Gastrocnemius medialis (tissue), 4 donors: ENCODE data around the gene PRPS1. TPM values are rescaled to one million over a fixed set of nuclear protein-coding genes. Genes with fewer than 3 reads are reported as not detected.

Experiments
- ATAC-seq, 2 donors: fragments of 150-250 bp; one replicate each; pipeline ENCODE4 v1.9.1; 2016
- DNase-seq, 2 donors: peaks; one replicate each; pipeline ENCODE4 v3.0.0-alpha.2; 2019
- H3K27ac ChIP-seq, 4 donors: fragments of 200-600 bp; sonication (generic); 1 replicate in 1 of 4; 2 replicates in 3 of 4; pipeline ENCODE4 v1.5.1; 2016 to 2018; ENCODE audit warnings: mild to moderate bottlenecking in 2 of 4, moderate library complexity in 1 of 4
- H3K27me3 ChIP-seq, 3 donors: fragments of 200-600 bp; sonication (generic) in 2 of 3; 1 replicate in 1 of 3; 2 replicates in 2 of 3; pipeline versions ENCODE4 v1.5.1 to v1.6.0; 2016 to 2019; ENCODE audit warnings: mild to moderate bottlenecking in 1 of 3, moderate library complexity in 1 of 3
- H3K36me3 ChIP-seq, 2 donors: fragments of 200-600 bp; sonication (generic) in 1 of 2; one replicate each; pipeline ENCODE4 v1.5.1; 2017 to 2018
- H3K4me1 ChIP-seq, 2 donors: fragments of 200-600 bp; sonication (generic) in 1 of 2; one replicate each; pipeline ENCODE4 v1.5.1; 2016 to 2017; ENCODE audit warnings: mild to moderate bottlenecking in 2 of 2
- H3K4me3 ChIP-seq, 4 donors: fragments of 200-600 bp; sonication (generic) in 3 of 4; 1 replicate in 1 of 4; 2 replicates in 3 of 4; pipeline ENCODE4 v1.5.1; 2016 to 2019; ENCODE audit warnings: mild to moderate bottlenecking in 2 of 4
- H3K9me3 ChIP-seq, 3 donors: fragments of 200-600 bp; sonication (generic) in 2 of 3; 1 replicate in 1 of 3; 2 replicates in 2 of 3; pipeline ENCODE4 v1.5.1; 2016 to 2019
- POLR2A ChIP-seq, 2 donors: fragments of 450-650 bp; IDR thresholded peaks; one replicate each; pipeline ENCODE4 v1.6.1; 2017; ENCODE audit warnings: antibody characterized with exemption in 2 of 2, mild to moderate bottlenecking in 2 of 2, moderate library complexity in 2 of 2
- in situ Hi-C, 4 donors: fragments of 200-750 bp; cut with MboI; loops; one replicate each; pipeline versions ENCODE4 v1.15.0 to v1.8.0; 2017; ENCODE audit warnings: low sequenced_read_pairs in 4 of 4
- intact Hi-C: fragments of 100-400 bp; cut with DNase I; formaldehyde crosslinking; loops from one replicate; pipeline ENCODE4 v1.15.1; 2023; ENCODE audit warnings: low total_unique reads
- total RNA-seq, 4 donors: library from RNA; depleted of rRNA; stranded (reverse); fragments of >200 nt; gene quantifications; one replicate each; pipeline versions ENCODE4 v1.1.0 to v1.2.3, GENCODE V29; 2016
- TF ChIP-seq, protein P1 (sequence below), 5 experiments: fragments of 450-650 bp in 3 of 5; fragments of 200-600 bp in 2 of 5; sonication (generic) in 2 of 5; IDR thresholded peaks in 4 of 5; conservative IDR thresholded peaks in 1 of 5; 1 replicate in 4 of 5; 2 replicates in 1 of 5; pipeline ENCODE4 v1.5.1; 2016 to 2019; ENCODE audit warnings: antibody characterized with exemption in 5 of 5, mild to moderate bottlenecking in 3 of 5, moderate library complexity in 3 of 5

Gene PRPS1
- total RNA-seq: 10 to 100 TPM; 19.6 to 46.0 (median 30.9) TPM

DNA sequence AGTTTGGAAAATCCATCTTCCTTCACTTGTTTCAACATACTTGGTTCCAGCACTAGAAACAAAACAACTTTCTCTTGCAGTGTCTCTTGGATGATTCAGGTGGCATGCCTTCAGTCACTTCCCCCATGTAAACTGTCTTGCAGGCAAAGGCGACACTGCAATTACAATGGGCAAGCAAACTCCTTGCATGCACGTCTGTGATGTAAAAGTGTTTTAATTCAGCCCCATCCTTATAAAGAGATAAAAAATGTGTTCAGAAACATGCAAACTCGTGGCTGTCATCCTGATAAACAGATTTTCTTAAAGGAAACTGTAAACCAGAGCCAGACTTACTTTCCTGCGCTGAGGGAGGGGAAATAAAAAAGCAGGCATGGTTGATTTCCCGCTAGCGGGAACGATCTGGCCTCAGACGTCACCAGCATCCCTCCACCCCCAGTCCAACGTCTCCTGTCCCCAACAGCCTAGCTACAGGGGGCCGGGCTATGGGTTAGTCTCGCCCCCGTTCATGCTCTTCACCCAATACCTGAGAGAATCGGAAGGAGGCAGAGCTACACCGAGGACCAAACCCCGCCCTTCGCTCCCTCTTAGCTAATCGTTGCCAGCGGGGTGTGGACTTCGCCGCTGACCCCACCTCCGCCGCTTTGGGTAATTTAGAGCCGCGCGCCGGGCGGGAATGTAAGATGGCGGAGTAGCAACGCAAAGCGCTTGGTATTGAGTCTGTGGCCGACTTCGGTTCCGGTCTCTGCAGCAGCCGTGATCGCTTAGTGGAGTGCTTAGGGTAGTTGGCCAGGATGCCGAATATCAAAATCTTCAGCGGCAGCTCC, at the start of gene PRPS1:
Gene PRPS1 (plus strand): TSS at position 673 of the 824 bp plus-strand sequence. CDS start 119 bp downstream, at position 792.
- H3K4me1 ChIP-seq: peaks cover 0 to 10% of the 10 kb centered on the region in 2 donors
- no peaks in the 10 kb centered on the region for H3K36me3 ChIP-seq
- TF ChIP-seq, protein P1, sequence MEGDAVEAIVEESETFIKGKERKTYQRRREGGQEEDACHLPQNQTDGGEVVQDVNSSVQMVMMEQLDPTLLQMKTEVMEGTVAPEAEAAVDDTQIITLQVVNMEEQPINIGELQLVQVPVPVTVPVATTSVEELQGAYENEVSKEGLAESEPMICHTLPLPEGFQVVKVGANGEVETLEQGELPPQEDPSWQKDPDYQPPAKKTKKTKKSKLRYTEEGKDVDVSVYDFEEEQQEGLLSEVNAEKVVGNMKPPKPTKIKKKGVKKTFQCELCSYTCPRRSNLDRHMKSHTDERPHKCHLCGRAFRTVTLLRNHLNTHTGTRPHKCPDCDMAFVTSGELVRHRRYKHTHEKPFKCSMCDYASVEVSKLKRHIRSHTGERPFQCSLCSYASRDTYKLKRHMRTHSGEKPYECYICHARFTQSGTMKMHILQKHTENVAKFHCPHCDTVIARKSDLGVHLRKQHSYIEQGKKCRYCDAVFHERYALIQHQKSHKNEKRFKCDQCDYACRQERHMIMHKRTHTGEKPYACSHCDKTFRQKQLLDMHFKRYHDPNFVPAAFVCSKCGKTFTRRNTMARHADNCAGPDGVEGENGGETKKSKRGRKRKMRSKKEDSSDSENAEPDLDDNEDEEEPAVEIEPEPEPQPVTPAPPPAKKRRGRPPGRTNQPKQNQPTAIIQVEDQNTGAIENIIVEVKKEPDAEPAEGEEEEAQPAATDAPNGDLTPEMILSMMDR (IDR thresholded peaks at IDR 0.05 in 4 of 5, conservative IDR thresholded peaks at IDR 0.05 in 1 of 5): no peak
- peak; percentile 72 to 85 for TF ChIP-seq POLR2A (IDR thresholded peaks at IDR 0.05)
- DNase-seq: peak; percentile 81 to 87
- no peaks in the 10 kb centered on the region for H3K27me3 ChIP-seq
- in situ Hi-C loops (loop anchor here in 1 of 4 donors (25.0 kb wide), 1 partner anchor 459 kb away; the partner anchor contains the start of genes ATG4A and PSMD10), intact Hi-C loops (loop anchor here (5.0 kb wide), 1 partner anchor 511 kb away; the partner anchor contains the start of gene RBM41)
- H3K27ac ChIP-seq: peak within 1 kb of the TSS; percentile 73 to 90 (median 84)
- ATAC-seq: peak; percentile 94 to 98
- H3K9me3 ChIP-seq: no peaks in the 10 kb centered on the region
- peak within 1 kb of the TSS; percentile 57 to 76 (median 71) for H3K4me3 ChIP-seq

DNA sequence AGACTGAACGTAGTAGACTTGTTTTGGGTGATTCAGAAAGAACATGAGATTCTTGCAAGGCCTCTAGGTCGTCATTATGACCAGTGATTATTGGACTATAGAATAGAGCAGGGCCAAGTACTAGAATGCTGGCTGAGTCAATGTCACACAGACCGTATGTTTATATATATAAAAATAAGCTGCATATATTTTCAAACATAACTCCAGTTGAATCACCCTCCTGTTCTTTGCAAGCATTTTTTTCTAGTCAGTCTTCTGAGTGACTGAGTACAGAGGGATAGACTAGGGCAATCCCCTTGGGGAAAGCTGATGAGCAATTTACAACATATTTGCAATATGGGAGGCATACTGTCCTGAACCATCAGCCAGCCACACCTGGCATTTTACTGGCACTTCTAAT, 48.4 kb upstream of the PRPS1 start:
- in situ Hi-C loops: no loop called here
- DNase-seq: no peak
- no peak for TF ChIP-seq POLR2A (IDR thresholded peaks at IDR 0.05)
- TF ChIP-seq, protein P1 (IDR thresholded peaks at IDR 0.05 in 4 of 5, conservative IDR thresholded peaks at IDR 0.05 in 1 of 5): no peak
- Histone ChIP-seq H3K9me3 (no peaks in the 10 kb centered on the region), H3K27ac (no peak overlapping the region), H3K36me3 (no peaks in the 10 kb centered on the region), H3K4me1 (no peaks in the 10 kb centered on the region), H3K4me3 (no peak overlapping the region), H3K27me3 (no peaks in the 10 kb centered on the region)
- intact Hi-C loops: no loop called here
- ATAC-seq: no peak

DNA sequence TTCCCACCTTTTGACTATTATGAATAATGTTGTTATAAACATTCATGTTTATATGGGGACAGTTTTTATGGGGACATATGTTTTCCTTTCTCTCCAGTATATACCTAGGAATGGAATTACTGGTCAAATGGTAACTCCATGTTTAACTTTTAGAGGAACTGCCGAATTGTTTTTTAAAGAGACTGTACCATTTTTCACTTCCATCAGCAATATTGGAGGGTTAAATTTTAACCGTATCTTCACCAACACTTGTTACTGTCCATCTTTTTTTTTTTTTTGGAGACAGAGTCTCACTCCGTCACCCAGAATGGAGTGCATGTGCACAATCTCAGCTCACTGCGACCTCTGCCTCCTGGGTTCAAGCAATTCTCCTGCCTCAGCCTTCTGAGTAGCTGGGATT, 46.4 kb upstream of the PRPS1 start:
- in situ Hi-C loops: no loop called here
- TF ChIP-seq, protein P1 (IDR thresholded peaks at IDR 0.05 in 4 of 5, conservative IDR thresholded peaks at IDR 0.05 in 1 of 5): no peak
- TF ChIP-seq POLR2A (IDR thresholded peaks at IDR 0.05): no peak
- DNase-seq: no peak
- ATAC-seq: no peak
- Histone ChIP-seq H3K27me3 (no peaks in the 10 kb centered on the region), H3K27ac (no peak overlapping the region), H3K4me3 (no peak overlapping the region), H3K36me3 (no peaks in the 10 kb centered on the region), H3K9me3 (no peaks in the 10 kb centered on the region), H3K4me1 (no peaks in the 10 kb centered on the region)
- intact Hi-C loops: no loop called here

DNA sequence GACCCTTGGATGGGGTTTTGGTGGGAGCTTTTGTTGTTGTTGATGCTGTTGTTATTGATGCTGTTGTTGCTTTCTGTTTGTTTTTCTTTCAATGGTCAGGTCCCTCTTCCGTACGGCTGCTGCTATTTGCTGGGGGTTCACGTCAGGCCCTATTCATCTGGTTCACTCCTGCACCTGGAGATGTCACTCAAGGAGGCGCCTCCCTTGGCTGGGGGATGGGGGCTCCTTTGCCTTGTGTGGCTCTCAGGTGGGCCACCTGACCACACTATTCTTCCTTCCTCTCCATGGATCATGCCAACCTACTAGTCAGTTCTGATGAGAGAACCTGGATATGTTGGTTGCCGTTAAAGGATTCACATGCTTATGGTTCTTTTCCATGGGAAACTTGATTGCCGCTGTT, 39.1 kb upstream of the PRPS1 start:
- H3K4me1 ChIP-seq: no peaks in the 10 kb centered on the region
- no peak for DNase-seq
- no peak for ATAC-seq
- no peak overlapping the region for H3K27ac ChIP-seq
- no peaks in the 10 kb centered on the region for H3K36me3 ChIP-seq
- intact Hi-C loops: no loop called here
- no peak for TF ChIP-seq POLR2A (IDR thresholded peaks at IDR 0.05)
- TF ChIP-seq, protein P1 (IDR thresholded peaks at IDR 0.05 in 4 of 5, conservative IDR thresholded peaks at IDR 0.05 in 1 of 5): no peak
- H3K9me3 ChIP-seq: no peaks in the 10 kb centered on the region
- H3K4me3 ChIP-seq: no peak overlapping the region
- peaks cover 0 to 4% (median 0%) of the 10 kb centered on the region in 3 donors for H3K27me3 ChIP-seq
- in situ Hi-C loops: no loop called here
